ENCODE data around the gene ECT2.

The ECT2 gene

DNA sequence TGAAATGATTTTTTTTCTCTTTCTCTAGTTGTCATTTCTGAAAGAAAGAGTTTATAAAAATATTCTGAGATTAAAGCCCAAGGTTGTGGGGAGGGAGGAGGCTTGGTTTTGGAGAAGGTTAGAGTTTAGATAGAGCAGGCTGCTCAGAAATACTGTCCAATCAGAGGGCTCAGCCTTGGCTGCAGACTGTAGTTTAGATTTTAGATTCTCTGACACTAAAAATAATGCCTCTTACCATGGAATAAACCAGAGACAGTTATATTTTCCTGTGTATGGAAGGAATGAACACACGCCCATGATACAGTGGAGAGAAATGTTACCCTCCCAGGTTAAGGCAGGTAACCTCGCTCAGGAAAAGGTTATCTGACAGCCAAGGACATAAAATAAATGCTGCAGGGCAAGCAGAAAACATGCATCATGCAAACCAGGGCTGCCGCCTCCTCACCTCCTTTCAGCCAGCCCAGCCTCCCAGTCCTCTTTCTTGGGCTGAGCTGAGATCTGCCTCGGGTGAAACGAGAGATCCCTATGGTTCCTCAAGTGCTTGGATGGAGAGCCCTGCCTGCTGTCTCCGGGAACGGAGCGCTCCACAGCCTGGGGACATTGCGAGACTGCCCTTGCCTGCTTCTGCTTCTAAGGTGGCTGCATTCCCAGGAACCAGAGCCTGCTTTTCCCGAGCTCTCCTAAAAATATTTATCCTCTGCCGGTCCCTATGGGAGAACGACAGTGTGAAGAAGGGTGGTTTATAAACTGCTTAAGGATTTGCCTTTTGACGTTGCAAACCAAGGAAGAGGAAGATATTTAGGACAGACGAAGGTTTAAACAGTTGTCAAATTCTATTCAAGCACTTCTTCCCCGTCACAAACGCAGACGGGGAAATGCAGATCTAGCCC lies 40.5 kb upstream of the ECT2 start:
- TF ChIP-seq, protein P1, sequence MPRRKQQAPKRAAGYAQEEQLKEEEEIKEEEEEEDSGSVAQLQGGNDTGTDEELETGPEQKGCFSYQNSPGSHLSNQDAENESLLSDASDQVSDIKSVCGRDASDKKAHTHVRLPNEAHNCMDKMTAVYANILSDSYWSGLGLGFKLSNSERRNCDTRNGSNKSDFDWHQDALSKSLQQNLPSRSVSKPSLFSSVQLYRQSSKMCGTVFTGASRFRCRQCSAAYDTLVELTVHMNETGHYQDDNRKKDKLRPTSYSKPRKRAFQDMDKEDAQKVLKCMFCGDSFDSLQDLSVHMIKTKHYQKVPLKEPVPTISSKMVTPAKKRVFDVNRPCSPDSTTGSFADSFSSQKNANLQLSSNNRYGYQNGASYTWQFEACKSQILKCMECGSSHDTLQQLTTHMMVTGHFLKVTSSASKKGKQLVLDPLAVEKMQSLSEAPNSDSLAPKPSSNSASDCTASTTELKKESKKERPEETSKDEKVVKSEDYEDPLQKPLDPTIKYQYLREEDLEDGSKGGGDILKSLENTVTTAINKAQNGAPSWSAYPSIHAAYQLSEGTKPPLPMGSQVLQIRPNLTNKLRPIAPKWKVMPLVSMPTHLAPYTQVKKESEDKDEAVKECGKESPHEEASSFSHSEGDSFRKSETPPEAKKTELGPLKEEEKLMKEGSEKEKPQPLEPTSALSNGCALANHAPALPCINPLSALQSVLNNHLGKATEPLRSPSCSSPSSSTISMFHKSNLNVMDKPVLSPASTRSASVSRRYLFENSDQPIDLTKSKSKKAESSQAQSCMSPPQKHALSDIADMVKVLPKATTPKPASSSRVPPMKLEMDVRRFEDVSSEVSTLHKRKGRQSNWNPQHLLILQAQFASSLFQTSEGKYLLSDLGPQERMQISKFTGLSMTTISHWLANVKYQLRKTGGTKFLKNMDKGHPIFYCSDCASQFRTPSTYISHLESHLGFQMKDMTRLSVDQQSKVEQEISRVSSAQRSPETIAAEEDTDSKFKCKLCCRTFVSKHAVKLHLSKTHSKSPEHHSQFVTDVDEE (CRISPR knock-in tag; IDR thresholded peaks at IDR 0.05): no peak
- TF ChIP-seq TCF4 (CRISPR knock-in tag; IDR thresholded peaks at IDR 0.05; ENCODE audit: borderline replicate concordance) (no peak), ZNF70 (CRISPR knock-in tag; IDR thresholded peaks at IDR 0.05) (no peak), PPARA (CRISPR knock-in tag; IDR thresholded peaks at IDR 0.05; ENCODE audit: borderline replicate concordance) (no peak), ZFP30 (CRISPR knock-in tag; IDR thresholded peaks at IDR 0.05) (no peak), OSR1 (CRISPR knock-in tag; IDR thresholded peaks at IDR 0.05) (no peak), CSDC2 (CRISPR knock-in tag; IDR thresholded peaks at IDR 0.05) (no peak), ZC3H10 (CRISPR knock-in tag; IDR thresholded peaks at IDR 0.05) (no peak), SNAI2 (CRISPR knock-in tag; IDR thresholded peaks at IDR 0.05) (no peak), ZNF565 (CRISPR knock-in tag; conservative IDR thresholded peaks at IDR 0.05; ENCODE audit: low read depth) (no peak), RARB (CRISPR knock-in tag; IDR thresholded peaks at IDR 0.05) (no peak)
- TF ChIP-seq, protein P2, sequence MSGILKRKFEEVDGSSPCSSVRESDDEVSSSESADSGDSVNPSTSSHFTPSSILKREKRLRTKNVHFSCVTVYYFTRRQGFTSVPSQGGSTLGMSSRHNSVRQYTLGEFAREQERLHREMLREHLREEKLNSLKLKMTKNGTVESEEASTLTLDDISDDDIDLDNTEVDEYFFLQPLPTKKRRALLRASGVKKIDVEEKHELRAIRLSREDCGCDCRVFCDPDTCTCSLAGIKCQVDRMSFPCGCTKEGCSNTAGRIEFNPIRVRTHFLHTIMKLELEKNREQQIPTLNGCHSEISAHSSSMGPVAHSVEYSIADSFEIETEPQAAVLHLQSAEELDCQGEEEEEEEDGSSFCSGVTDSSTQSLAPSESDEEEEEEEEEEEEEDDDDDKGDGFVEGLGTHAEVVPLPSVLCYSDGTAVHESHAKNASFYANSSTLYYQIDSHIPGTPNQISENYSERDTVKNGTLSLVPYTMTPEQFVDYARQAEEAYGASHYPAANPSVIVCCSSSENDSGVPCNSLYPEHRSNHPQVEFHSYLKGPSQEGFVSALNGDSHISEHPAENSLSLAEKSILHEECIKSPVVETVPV (CRISPR knock-in tag; IDR thresholded peaks at IDR 0.05): no peak
- TF ChIP-seq, protein P3, sequence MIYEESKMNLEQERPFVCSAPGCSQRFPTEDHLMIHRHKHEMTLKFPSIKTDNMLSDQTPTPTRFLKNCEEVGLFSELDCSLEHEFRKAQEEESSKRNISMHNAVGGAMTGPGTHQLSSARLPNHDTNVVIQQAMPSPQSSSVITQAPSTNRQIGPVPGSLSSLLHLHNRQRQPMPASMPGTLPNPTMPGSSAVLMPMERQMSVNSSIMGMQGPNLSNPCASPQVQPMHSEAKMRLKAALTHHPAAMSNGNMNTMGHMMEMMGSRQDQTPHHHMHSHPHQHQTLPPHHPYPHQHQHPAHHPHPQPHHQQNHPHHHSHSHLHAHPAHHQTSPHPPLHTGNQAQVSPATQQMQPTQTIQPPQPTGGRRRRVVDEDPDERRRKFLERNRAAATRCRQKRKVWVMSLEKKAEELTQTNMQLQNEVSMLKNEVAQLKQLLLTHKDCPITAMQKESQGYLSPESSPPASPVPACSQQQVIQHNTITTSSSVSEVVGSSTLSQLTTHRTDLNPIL (CRISPR knock-in tag; IDR thresholded peaks at IDR 0.05; ENCODE audit: low read depth): no peak
- TF ChIP-seq, protein P4, sequence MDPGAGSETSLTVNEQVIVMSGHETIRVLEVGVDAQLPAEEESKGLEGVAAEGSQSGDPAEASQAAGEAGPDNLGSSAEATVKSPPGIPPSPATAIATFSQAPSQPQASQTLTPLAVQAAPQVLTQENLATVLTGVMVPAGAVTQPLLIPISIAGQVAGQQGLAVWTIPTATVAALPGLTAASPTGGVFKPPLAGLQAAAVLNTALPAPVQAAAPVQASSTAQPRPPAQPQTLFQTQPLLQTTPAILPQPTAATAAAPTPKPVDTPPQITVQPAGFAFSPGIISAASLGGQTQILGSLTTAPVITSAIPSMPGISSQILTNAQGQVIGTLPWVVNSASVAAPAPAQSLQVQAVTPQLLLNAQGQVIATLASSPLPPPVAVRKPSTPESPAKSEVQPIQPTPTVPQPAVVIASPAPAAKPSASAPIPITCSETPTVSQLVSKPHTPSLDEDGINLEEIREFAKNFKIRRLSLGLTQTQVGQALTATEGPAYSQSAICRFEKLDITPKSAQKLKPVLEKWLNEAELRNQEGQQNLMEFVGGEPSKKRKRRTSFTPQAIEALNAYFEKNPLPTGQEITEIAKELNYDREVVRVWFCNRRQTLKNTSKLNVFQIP (CRISPR knock-in tag; IDR thresholded peaks at IDR 0.05; ENCODE audit: borderline replicate concordance, low read depth): no peak
- peak; percentile 60 for ATAC-seq

DNA sequence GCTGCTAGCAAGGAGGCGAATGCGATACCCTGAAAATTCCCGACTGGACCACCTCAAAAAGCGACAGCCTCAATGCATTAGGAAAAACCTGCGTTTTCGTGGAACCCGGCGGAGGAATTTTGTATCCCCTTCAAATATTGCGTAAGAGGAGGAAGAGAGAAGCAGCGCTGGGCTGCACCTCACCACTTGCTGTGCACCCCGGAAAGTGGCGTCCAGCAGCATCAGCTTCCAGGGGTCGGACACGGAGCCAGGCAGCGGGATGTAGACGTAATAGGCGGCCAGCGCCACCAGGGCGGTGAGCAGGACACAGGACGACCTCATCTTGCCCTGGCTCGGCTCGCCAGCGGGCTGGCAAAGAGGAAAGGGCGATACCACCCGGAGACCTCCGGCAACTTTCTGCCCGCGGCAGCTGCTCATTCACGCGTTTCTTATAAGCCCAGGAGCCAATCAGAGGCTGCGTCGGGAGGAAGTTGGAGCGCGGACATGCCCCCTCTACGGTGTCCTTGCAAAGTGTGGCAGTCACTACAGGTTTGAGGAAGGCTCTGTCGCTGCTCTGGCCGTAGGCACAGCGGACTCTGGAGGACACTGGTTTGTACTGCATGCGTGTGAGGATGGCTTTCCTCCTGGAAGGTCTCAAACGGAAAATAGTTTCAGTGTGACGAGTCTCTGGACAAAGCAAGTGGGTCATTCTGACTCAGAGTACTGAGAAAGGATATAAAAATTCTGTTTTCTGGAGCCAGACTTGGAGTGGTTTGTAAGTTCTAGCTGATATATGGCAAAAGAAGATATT lies 39.7 kb upstream of the ECT2 start, which contains the start of gene NCEH1:
Gene NCEH1 (minus strand): TSS at position 404 of the 790 bp plus-strand sequence. CDS start 83 bp downstream, at position 321.
- ATAC-seq: peak; percentile 96
- TF ChIP-seq SNAI2 (CRISPR knock-in tag; IDR thresholded peaks at IDR 0.05) (no peak), ZNF565 (CRISPR knock-in tag; conservative IDR thresholded peaks at IDR 0.05; ENCODE audit: low read depth) (no peak)
- TF ChIP-seq, protein P1 (CRISPR knock-in tag; IDR thresholded peaks at IDR 0.05): no peak; the same call in 1 of the 2 replicates

DNA sequence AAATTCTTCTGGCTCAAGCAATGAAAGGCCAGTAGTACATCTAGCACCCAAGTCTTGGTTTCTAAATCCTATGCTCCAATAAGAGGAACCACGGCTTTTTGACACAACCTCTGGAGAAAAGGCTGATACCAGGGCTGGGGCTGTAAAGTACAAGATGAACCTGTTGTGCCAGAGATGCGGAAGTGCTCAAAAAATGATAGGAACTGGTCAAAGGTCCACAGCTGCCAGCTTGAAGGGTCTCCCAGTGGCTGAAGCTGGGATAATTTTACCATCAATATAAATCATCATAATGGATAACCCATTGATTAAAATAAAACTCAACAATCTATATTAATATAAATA lies 39.1 kb upstream of the ECT2 start:
- peak; percentile 9; the same call in 2 of the 3 replicates for ATAC-seq
- no peak for TF ChIP-seq GLIS3 (CRISPR knock-in tag; IDR thresholded peaks at IDR 0.05)
- no peak for TF ChIP-seq ZNF565 (CRISPR knock-in tag; conservative IDR thresholded peaks at IDR 0.05; ENCODE audit: low read depth)
- no peak for TF ChIP-seq ZNF70 (CRISPR knock-in tag; IDR thresholded peaks at IDR 0.05)
- no peak for TF ChIP-seq ISL1 (CRISPR knock-in tag; IDR thresholded peaks at IDR 0.05)
- TF ChIP-seq, protein P4 (CRISPR knock-in tag; IDR thresholded peaks at IDR 0.05; ENCODE audit: borderline replicate concordance, low read depth): no peak
- TF ChIP-seq TOX (CRISPR knock-in tag; IDR thresholded peaks at IDR 0.05; ENCODE audit: borderline replicate concordance): no peak
- TF ChIP-seq OSR1 (CRISPR knock-in tag; IDR thresholded peaks at IDR 0.05): no peak
- TF ChIP-seq, protein P5, sequence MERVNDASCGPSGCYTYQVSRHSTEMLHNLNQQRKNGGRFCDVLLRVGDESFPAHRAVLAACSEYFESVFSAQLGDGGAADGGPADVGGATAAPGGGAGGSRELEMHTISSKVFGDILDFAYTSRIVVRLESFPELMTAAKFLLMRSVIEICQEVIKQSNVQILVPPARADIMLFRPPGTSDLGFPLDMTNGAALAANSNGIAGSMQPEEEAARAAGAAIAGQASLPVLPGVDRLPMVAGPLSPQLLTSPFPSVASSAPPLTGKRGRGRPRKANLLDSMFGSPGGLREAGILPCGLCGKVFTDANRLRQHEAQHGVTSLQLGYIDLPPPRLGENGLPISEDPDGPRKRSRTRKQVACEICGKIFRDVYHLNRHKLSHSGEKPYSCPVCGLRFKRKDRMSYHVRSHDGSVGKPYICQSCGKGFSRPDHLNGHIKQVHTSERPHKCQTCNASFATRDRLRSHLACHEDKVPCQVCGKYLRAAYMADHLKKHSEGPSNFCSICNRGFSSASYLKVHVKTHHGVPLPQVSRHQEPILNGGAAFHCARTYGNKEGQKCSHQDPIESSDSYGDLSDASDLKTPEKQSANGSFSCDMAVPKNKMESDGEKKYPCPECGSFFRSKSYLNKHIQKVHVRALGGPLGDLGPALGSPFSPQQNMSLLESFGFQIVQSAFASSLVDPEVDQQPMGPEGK (CRISPR knock-in tag; IDR thresholded peaks at IDR 0.05; ENCODE audit: borderline replicate concordance): no peak
- TF ChIP-seq, protein P3 (CRISPR knock-in tag; IDR thresholded peaks at IDR 0.05; ENCODE audit: low read depth): no peak
